ENCODE results near the gene HTR3C.
"Not testable (repeated sequence)": the region's sequence is repeated elsewhere in the genome, so short reads cannot be mapped to it uniquely, and the experiment has no call there.

HTR3C gene

DNA sequence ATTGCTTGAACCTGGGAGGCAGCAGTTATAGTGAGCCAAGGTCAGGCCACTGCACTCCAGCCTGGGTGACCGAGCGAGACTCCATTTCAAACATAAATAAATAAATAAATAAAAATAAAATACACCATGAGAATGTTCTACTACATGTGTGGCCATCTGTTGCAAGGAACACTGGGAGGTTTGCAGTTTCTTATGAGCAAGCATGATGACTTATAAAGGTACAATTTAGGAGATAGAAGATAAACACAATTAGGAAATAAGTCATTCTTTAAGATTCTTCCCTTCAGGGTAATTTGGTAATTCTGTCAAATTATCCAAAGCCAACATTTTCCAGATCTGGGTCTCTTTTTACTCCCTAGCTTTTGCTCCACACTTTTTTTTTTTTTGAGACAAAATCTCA lies 13.4 kb downstream of the HTR3C start:
- ATAC-seq (ENCODE audit: low read depth) (no peak), DNase-seq (ENCODE audit: low spot score) (no peak)
- no peaks in the 10 kb centered on the region for H3K4me1 ChIP-seq (ENCODE audit: insufficient read depth, poor library complexity, severe bottlenecking)
- no peak overlapping the region for H3K4me3 ChIP-seq (ENCODE audit: severe bottlenecking)
- H3K9me3 ChIP-seq (ENCODE audit: severe bottlenecking), result no peaks in the 10 kb centered on the region
- H3K27me3 ChIP-seq (ENCODE audit: insufficient read depth, poor library complexity, severe bottlenecking), result no peaks in the 10 kb centered on the region
- TF ChIP-seq, protein P1, sequence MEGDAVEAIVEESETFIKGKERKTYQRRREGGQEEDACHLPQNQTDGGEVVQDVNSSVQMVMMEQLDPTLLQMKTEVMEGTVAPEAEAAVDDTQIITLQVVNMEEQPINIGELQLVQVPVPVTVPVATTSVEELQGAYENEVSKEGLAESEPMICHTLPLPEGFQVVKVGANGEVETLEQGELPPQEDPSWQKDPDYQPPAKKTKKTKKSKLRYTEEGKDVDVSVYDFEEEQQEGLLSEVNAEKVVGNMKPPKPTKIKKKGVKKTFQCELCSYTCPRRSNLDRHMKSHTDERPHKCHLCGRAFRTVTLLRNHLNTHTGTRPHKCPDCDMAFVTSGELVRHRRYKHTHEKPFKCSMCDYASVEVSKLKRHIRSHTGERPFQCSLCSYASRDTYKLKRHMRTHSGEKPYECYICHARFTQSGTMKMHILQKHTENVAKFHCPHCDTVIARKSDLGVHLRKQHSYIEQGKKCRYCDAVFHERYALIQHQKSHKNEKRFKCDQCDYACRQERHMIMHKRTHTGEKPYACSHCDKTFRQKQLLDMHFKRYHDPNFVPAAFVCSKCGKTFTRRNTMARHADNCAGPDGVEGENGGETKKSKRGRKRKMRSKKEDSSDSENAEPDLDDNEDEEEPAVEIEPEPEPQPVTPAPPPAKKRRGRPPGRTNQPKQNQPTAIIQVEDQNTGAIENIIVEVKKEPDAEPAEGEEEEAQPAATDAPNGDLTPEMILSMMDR (IDR thresholded peaks at IDR 0.05; ENCODE audit: poor library complexity, severe bottlenecking), result no peak
- H3K36me3 ChIP-seq (ENCODE audit: low read depth), result no peaks in the 10 kb centered on the region
- H3K27ac ChIP-seq (ENCODE audit: poor library complexity, severe bottlenecking), result no peak overlapping the region

DNA sequence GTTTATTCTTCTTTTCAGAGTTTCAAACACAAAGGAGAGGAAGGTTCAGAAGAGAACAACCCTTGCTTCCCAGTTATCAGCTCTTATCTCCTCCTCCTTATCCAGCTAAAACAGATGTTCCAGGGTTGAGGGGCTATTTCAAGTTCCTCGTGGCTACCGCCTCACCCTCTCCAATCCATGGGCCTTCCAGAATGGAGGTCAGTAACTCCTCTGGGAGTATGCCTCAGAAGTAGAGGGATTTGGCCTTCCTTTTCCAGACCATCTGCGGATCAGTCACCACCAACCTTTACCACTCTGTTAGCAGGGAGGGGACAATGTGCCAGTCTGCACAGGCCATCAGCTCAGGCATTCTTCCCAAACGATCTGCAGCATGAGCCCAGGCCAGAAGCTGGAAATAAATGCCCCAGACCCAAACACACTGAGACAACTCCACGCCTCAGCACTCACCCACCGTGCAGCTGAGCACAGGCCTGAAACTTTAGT lies 14.8 kb downstream of the HTR3C start:
- no peak overlapping the region for H3K27ac ChIP-seq (ENCODE audit: poor library complexity, severe bottlenecking)
- H3K27me3 ChIP-seq (ENCODE audit: insufficient read depth, poor library complexity, severe bottlenecking), result no peaks in the 10 kb centered on the region
- H3K4me3 ChIP-seq (ENCODE audit: severe bottlenecking), result no peak overlapping the region
- DNase-seq (ENCODE audit: low spot score), result no peak
- no peaks in the 10 kb centered on the region for H3K9me3 ChIP-seq (ENCODE audit: severe bottlenecking)
- H3K36me3 ChIP-seq (ENCODE audit: low read depth), result no peaks in the 10 kb centered on the region
- no peak for ATAC-seq (ENCODE audit: low read depth)
- TF ChIP-seq, protein P1 (IDR thresholded peaks at IDR 0.05; ENCODE audit: poor library complexity, severe bottlenecking), result no peak
- no peaks in the 10 kb centered on the region for H3K4me1 ChIP-seq (ENCODE audit: insufficient read depth, poor library complexity, severe bottlenecking)

DNA sequence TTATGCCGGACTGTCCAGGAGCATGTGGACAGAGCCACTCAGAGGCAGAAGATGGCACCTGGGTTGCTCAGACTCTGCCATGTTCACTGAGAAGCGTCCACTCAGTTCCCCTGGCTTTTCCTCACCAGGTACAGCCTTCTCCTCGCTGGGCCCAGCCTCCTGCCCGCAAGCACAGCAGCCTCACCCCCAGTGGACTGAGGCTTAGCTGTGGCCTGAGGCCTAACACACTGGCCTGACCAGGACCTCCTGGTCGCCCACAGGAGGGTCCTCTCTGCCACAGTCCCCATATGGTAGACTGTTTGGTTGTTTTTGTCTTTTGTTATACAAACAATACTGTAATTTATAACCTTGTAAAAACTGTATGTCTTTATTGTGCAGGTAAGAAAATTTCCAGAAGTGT lies 15.5 kb downstream of the HTR3C start:
- H3K4me1 ChIP-seq (ENCODE audit: insufficient read depth, poor library complexity, severe bottlenecking), result no peaks in the 10 kb centered on the region
- TF ChIP-seq, protein P1 (IDR thresholded peaks at IDR 0.05; ENCODE audit: poor library complexity, severe bottlenecking), result no peak
- H3K36me3 ChIP-seq (ENCODE audit: low read depth), result no peaks in the 10 kb centered on the region
- H3K9me3 ChIP-seq (ENCODE audit: severe bottlenecking), result no peaks in the 10 kb centered on the region
- H3K27ac ChIP-seq (ENCODE audit: poor library complexity, severe bottlenecking), result no peak overlapping the region
- DNase-seq (ENCODE audit: low spot score), result no peak
- H3K4me3 ChIP-seq (ENCODE audit: severe bottlenecking), result no peak overlapping the region
- no peaks in the 10 kb centered on the region for H3K27me3 ChIP-seq (ENCODE audit: insufficient read depth, poor library complexity, severe bottlenecking)
- ATAC-seq (ENCODE audit: low read depth), result no peak

DNA sequence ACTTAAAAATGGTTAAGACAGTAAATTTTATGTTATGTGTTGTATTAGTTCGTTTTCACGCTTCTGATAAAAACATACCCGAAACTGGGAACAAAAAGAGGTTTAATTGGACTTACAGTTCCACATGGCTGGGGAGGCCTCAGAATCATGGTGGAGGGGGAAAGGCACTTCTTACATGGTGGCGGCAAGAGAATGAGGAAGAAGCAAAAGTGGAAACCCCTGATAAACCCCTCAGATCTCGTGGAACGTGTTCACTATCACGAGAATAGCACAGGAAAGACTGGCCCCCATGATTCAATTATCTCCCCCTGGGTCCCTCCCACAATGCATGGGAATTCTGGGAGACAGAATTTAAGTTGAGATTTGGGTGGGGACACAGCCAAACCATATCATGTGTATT lies 18.3 kb downstream of the HTR3C start:
- not testable (repeated sequence) for H3K4me3 ChIP-seq (ENCODE audit: severe bottlenecking)

DNA sequence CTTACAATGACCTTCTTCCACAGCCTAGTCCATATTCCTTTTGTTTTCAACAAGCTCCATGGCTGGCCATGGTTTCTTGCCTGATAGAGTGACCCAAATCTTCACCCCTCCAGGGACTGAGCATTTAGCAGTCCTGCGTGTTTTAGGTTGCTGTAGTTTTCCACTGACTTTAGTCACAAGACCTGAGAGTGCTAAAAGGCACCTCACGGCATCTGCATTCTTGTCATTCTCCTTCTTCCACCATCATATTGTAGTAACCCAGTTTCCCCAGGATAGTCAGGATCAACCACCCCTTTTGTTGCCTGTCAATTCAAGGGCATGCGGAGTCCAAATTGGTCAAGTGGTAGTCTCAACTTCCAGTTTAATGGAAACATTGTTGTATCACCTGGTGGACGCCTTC lies 20.8 kb downstream of the HTR3C start:
- Histone ChIP-seq H3K9me3 (ENCODE audit: severe bottlenecking) (no peaks in the 10 kb centered on the region), H3K27me3 (ENCODE audit: insufficient read depth, poor library complexity, severe bottlenecking) (no peaks in the 10 kb centered on the region), H3K27ac (ENCODE audit: poor library complexity, severe bottlenecking) (no peak overlapping the region), H3K4me3 (ENCODE audit: severe bottlenecking) (no peak overlapping the region), H3K36me3 (ENCODE audit: low read depth) (no peaks in the 10 kb centered on the region), H3K4me1 (ENCODE audit: insufficient read depth, poor library complexity, severe bottlenecking) (no peaks in the 10 kb centered on the region)
- DNase-seq (ENCODE audit: low spot score) (no peak), ATAC-seq (ENCODE audit: low read depth) (no peak)
- TF ChIP-seq, protein P1 (IDR thresholded peaks at IDR 0.05; ENCODE audit: poor library complexity, severe bottlenecking), result no peak

More for the DNA sequence above, 18.3 kb downstream of the HTR3C start:
- not testable (repeated sequence) for H3K4me1 ChIP-seq (ENCODE audit: insufficient read depth, poor library complexity, severe bottlenecking); DNase-seq (ENCODE audit: low spot score); H3K9me3 ChIP-seq (ENCODE audit: severe bottlenecking); H3K36me3 ChIP-seq (ENCODE audit: low read depth); ATAC-seq (ENCODE audit: low read depth); H3K27me3 ChIP-seq (ENCODE audit: insufficient read depth, poor library complexity, severe bottlenecking); H3K27ac ChIP-seq (ENCODE audit: poor library complexity, severe bottlenecking)

Measured in RWPE2 (cell line).